ENCODE measurements around the gene HELZ2. TPM values are rescaled to one million over a fixed set of nuclear protein-coding genes. Genes with fewer than 3 reads are reported as not detected.
A peak's percentile ranks its signal among the peaks of the same experiment; 100 is the strongest.

The HELZ2 gene
- polyA plus RNA-seq, 3 donors = 3.0 to 15.5 (median 3.3) TPM

DNA sequence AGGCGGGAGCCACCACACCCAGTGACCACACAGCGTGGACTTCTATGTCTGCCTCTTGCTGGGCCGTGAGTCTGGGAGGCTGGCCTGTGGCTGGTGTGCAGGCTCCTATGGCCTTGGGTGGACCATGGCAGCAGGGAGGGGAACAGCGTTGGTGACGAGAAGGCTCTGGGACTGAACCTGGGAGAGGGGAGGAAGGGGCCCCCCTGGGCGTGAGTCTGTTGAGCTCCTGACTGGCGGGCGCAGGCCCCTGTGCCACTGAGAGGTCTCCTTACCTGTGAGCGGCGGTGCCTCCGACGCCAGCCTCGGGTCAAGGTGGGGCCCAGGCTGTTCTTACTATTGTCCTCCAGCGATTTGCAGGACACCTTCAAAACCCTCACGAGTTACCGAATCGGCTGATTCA is 12.8 kb upstream of the HELZ2 start:
- Mint-ChIP-seq H3K9me3 (no peaks in the 10 kb centered on the region), H3K36me3 (peaks cover 34 to 46% of the 10 kb centered on the region in 2 donors), H3K27ac (no peak overlapping the region), H3K27me3 (ENCODE audit: low read depth in 3 of 3) (peaks cover 9 to 19% (median 14%) of the 10 kb centered on the region in 3 donors), H3K4me1 (peaks cover 13% of the 10 kb centered on the region), H3K4me3 (no peak overlapping the region)
- H3K27me3 ChIP-seq (ENCODE audit: control insufficient read depth in 2 of 2, insufficient read depth in 2 of 2, low read length in 2 of 2) = no peaks in the 10 kb centered on the region
- H3K79me2 ChIP-seq (ENCODE audit: insufficient read depth, low read length) = no peaks in the 10 kb centered on the region
- H3K9ac ChIP-seq (ENCODE audit: insufficient read depth, low read length, poor library complexity, severe bottlenecking) = no peak overlapping the region
- H3K9me3 ChIP-seq (replicated peaks in 1 of 2; ENCODE audit: control insufficient read depth in 1 of 2, insufficient read depth in 1 of 2, low read length in 2 of 2) = no peaks in the 10 kb centered on the region
- no peak overlapping the region for H2AFZ ChIP-seq (ENCODE audit: insufficient read depth, low read depth, low read length, poor library complexity, severe bottlenecking)
- H4K20me1 ChIP-seq (ENCODE audit: insufficient read depth, low read length) = peaks cover 4% of the 10 kb centered on the region
- no peak overlapping the region for H3K4me3 ChIP-seq (replicated peaks in 1 of 3; ENCODE audit: low read depth in 2 of 3, low read length in 3 of 3)
- TF ChIP-seq, protein P1, sequence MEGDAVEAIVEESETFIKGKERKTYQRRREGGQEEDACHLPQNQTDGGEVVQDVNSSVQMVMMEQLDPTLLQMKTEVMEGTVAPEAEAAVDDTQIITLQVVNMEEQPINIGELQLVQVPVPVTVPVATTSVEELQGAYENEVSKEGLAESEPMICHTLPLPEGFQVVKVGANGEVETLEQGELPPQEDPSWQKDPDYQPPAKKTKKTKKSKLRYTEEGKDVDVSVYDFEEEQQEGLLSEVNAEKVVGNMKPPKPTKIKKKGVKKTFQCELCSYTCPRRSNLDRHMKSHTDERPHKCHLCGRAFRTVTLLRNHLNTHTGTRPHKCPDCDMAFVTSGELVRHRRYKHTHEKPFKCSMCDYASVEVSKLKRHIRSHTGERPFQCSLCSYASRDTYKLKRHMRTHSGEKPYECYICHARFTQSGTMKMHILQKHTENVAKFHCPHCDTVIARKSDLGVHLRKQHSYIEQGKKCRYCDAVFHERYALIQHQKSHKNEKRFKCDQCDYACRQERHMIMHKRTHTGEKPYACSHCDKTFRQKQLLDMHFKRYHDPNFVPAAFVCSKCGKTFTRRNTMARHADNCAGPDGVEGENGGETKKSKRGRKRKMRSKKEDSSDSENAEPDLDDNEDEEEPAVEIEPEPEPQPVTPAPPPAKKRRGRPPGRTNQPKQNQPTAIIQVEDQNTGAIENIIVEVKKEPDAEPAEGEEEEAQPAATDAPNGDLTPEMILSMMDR (IDR thresholded peaks at IDR 0.05) = no peak
- no peak overlapping the region for H3K4me2 ChIP-seq (replicated peaks; ENCODE audit: extremely low read depth, low read length, poor library complexity, severe bottlenecking)
- peaks cover 0 to 7% of the 10 kb centered on the region in 2 donors for H3K4me1 ChIP-seq (ENCODE audit: control insufficient read depth in 1 of 2, insufficient read depth in 2 of 2, low read length in 2 of 2)
- no peak overlapping the region for H3K27ac ChIP-seq (ENCODE audit: low read depth in 1 of 2, low read length in 2 of 2)
- no peak for DNase-seq
- intact Hi-C loops (cut with micrococcal nuclease) = no loop called here
- H3K36me3 ChIP-seq (replicated peaks in 1 of 2; ENCODE audit: control insufficient read depth in 1 of 2, insufficient read depth in 2 of 2, low read length in 2 of 2) = peaks cover 17 to 29% of the 10 kb centered on the region in 2 donors
- 89% methylated on average over 16 of the region's 17 CpGs for WGBS (ENCODE audit: insufficient coverage)

DNA sequence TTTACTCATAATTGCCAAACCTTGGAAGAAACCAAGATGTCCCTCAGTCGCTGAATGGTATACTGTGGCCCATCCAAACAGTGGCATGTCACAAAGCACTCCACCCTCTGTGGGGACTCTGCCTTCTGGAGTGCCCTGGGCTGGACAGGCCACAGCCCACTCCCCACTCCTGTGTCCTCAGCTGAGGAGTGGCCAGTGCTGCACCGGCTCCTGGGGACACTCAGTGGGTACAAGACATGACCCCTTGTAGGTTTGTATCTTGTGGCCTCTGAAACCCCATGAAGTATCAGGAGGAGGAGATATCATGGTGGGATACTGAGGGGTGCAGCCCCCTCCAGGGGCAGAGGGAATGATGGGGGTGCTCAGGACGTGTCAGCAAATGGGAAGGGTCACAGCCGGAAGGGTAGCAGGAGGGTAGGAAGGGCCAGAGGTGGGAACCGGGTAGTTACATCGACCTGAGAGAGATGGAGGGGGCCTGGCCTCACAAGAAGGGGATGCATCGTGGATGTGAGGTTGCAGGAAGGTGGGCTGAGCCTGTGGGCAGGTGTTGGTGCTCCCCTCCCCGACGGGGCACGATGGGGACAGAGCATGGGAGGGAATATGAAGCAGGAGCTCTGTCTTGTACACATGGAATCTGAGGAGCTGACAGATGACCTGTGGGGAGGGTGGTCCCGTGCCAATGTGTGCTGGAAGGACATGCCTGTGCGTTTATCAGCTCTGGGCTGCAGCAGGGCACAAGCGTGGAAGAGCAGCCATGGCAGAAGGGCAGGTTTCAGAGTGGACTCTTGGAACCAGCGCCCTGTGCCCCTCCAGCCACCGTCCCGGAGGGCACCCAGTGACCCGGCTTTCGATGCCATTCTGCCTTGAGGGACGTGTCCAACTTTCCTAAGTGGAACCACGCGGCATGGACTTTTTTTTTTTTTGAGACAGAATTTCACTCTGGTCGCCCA is 11.9 kb upstream of the HELZ2 start:
- no peaks in the 10 kb centered on the region for H3K79me2 ChIP-seq (ENCODE audit: insufficient read depth, low read length)
- no peak overlapping the region for H2AFZ ChIP-seq (ENCODE audit: insufficient read depth, low read depth, low read length, poor library complexity, severe bottlenecking)
- peaks cover 13% of the 10 kb centered on the region for H3K4me1 Mint-ChIP-seq
- peaks cover 11 to 20% of the 10 kb centered on the region in 2 donors for H3K36me3 ChIP-seq (replicated peaks in 1 of 2; ENCODE audit: control insufficient read depth in 1 of 2, insufficient read depth in 2 of 2, low read length in 2 of 2)
- H3K4me1 ChIP-seq (ENCODE audit: control insufficient read depth in 1 of 2, insufficient read depth in 2 of 2, low read length in 2 of 2) = peaks cover 0 to 7% of the 10 kb centered on the region in 2 donors
- H3K4me2 ChIP-seq (replicated peaks; ENCODE audit: extremely low read depth, low read length, poor library complexity, severe bottlenecking) = no peak overlapping the region
- H3K4me3 Mint-ChIP-seq = peak overlapping the region in 1 of 2 donors; percentile 42
- H3K36me3 Mint-ChIP-seq = peaks cover 30 to 37% of the 10 kb centered on the region in 2 donors
- H3K27ac ChIP-seq (ENCODE audit: low read depth in 1 of 2, low read length in 2 of 2) = no peak overlapping the region
- no peak for DNase-seq
- intact Hi-C loops (cut with micrococcal nuclease) = no loop called here
- H3K9ac ChIP-seq (ENCODE audit: insufficient read depth, low read length, poor library complexity, severe bottlenecking) = no peak overlapping the region
- no peaks in the 10 kb centered on the region for H3K9me3 Mint-ChIP-seq
- no peaks in the 10 kb centered on the region for H3K9me3 ChIP-seq (replicated peaks in 1 of 2; ENCODE audit: control insufficient read depth in 1 of 2, insufficient read depth in 1 of 2, low read length in 2 of 2)
- no peak overlapping the region for H3K27ac Mint-ChIP-seq
- peaks cover 0 to under 1% of the 10 kb centered on the region in 2 donors for H3K27me3 ChIP-seq (ENCODE audit: control insufficient read depth in 2 of 2, insufficient read depth in 2 of 2, low read length in 2 of 2)
- 95% methylated on average over 21 of the region's 22 CpGs for WGBS (ENCODE audit: insufficient coverage)
- TF ChIP-seq, protein P1 (IDR thresholded peaks at IDR 0.05) = no peak
- peaks cover 4% of the 10 kb centered on the region for H4K20me1 ChIP-seq (ENCODE audit: insufficient read depth, low read length)
- H3K27me3 Mint-ChIP-seq (ENCODE audit: low read depth in 3 of 3) = peaks cover 13 to 27% (median 15%) of the 10 kb centered on the region in 3 donors
- H3K4me3 ChIP-seq (replicated peaks in 1 of 3; ENCODE audit: low read depth in 2 of 3, low read length in 3 of 3) = no peak overlapping the region

Measured in CD14-positive monocyte (primary cell).